NCI-H2171 (cell line): ENCODE results near the gene STXBP6.
"Not testable (repeated sequence)": the region's sequence is repeated elsewhere in the genome, so short reads cannot be mapped to it uniquely, and the experiment has no call there.

ENCODE experiments used
- DNase-seq: peaks from one replicate; lab custom pipeline; 2025; lab: John Stamatoyannopoulos, UW

STXBP6 gene

GRCh38 chr14:24802236-24802635 is 247.7 kb downstream of the STXBP6 start:
- DNase-seq = no peak

- DNase-seq = no peak
Measured at GRCh38 chr14:24801024-24801423, 248.9 kb downstream of the STXBP6 start.

- no peak for DNase-seq
Measured at GRCh38 chr14:24798911-24799462, 251.0 kb downstream of the STXBP6 start.

DNA sequence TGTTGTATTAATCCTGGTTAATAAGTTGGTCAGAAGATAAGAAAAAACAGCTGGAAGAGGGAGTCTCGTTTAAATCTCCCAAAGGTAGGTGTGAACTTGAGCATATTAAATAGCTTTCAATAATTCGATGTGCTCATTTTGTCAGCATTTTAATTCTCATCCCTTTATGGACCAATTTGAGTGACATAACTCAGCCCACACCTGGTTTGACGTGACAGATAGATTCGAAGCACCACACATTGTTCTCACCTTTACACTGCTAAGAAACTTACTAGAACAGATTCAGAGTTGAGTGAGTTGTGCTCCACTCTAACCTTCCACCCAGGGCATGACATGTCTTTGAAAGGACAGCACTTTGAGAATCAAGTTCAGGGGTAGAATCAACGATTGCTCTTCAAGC is 254.5 kb downstream of the STXBP6 start:
- DNase-seq = no peak

DNA sequence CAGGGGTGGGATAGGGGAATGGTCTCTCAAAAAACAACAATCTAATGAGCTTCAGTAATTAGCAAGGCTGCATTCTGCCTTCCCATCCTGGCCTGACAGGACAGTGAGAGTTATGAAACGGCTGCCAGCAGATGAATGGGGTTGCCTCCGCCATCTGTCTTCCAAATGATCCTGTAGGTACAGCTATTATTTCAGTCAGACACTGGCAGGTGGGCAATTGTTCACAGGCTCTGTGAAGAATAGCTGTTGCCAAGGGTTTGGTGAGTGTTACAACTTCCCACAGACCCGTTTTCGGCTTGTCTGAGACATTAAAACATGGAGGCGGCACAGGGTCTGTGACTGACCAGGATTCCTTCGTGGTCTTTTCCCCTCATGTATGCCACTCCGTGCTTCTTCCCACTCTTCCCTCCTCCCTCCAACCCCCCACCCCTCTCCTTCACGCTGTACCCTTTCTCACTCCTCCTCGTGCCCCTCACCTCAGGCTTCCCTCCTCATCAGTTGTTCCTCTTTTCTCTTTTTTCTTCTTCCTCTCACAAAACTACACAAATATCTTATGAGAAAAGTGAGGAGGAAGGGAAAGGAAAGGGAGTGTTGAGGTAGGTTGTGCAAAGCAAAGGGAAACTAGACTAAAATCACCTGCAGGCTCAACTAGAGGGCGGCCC is 255.2 kb downstream of the STXBP6 start:
- no peak for DNase-seq

DNA sequence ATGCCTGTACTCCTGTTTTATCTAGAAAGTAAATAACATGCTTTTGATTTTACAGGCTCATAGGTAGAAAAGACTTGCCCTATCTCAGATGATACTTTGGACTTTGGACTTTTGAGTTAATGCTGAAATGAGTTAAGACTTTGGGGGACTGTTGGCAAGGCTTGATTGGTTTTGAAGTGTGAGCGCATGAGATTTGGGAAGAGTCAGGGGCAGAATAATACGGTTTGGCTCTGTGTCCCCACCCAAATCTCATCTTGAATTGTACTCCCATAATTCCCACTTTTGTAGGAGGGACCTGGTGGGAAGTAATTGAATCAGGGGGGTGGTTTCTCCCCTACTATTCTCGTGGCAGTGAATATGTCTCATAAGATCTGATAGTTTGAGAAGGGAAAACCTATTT is 259.8 kb downstream of the STXBP6 start:
- no peak for DNase-seq

DNA sequence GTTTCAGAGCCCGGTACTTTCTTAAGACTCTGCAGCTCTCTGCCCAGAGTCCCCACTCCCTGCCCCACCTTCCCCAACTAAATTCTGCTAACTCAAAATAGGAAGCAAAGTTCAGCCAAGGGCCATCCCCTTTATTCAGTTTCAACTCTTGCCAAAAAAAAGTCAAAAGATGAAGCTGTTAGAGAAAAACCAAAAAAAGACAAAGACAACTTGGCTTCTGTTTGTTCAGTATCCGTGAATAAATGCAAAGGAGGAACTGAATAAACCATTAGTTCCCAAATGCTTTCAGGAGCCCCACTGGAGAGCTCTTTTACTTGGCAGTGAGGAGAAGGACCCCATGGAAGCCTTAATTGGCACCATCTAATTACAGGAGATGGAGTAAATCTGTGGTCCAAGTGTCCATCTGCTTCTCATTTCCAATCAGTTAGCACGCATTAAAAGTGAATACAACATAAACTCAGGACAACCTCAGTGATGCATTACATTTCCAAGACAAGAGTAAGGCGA is 260.5 kb downstream of the STXBP6 start:
- no peak for DNase-seq

- no peak for DNase-seq
Measured at GRCh38 chr14:24785698-24786097, 264.2 kb downstream of the STXBP6 start.

DNA sequence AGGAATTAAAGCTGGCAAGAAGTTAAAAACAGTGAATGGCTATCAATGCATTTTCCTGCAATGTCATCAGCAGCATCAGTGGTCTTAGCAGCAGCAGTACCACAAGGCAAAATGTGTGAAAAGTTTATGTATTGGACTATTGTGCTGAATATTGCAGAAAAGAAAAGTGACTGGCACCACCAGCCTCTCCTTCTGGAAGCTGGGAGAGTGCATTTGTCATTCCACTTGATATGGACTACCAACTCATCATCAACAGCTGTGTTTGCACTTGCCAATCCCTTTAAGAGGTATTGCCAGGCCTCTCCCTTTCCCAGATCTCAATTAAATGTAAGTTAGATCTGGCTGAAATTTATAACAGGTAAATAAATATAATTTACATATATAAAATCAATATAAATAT is 265.0 kb downstream of the STXBP6 start:
- no peak for DNase-seq

DNA sequence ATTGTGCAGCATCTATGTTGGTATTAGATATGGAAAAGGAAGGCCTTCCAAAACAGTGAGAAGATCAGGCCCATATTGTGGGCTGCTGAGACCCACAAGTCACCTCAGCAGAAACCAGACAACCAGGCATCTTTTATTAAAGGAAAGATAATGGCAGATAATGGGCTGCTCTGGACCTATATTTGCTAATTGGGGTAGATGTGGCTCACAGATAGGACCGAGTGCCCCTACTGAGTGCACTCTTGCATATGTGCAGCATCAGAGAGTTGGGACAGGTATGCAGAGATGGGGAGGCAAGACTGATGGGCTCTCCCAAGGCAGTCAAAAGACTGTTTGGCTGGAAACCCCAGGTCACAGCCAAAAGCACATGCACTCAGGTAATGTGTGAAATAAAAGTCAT is 266.2 kb downstream of the STXBP6 start:
- no peak for DNase-seq

DNA sequence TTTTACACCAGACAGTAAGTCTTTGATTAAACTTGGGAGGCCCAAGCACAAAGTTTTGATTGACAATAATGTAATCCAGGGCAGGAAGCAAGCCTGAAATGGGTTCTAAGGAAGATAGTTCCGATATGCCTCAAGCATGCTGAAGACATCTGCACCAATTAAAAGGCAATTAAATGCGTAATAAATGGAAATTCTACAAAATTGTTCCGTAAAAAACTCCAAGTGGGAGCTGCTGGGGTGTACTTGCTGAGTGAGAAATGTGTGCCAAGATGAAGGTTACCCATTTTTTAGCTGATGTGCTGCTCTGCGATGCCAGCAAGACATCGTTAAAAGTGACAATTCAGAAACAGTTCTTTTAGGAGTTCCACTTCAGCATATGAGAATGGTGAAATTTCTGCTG is 269.7 kb downstream of the STXBP6 start:
- no peak for DNase-seq

DNA sequence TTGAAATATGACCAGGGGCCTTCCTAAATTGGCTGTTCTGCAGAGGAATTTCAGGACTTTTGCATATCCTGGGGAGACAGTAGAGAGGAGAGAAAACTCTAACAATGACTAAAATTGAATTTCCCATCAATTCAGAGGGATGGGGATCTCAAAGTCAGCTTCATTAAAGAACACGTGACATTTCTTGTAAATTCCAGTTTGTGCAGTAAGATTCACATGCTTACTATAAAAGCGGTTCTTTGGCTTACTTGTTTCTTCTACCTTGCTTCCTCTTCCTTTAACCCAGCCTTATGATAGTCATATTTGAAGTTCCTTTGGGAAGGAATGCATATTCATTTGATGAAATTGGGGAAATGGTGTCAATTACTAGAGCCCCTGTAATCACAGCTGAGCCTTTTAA is 272.3 kb downstream of the STXBP6 start:
- no peak for DNase-seq

DNA sequence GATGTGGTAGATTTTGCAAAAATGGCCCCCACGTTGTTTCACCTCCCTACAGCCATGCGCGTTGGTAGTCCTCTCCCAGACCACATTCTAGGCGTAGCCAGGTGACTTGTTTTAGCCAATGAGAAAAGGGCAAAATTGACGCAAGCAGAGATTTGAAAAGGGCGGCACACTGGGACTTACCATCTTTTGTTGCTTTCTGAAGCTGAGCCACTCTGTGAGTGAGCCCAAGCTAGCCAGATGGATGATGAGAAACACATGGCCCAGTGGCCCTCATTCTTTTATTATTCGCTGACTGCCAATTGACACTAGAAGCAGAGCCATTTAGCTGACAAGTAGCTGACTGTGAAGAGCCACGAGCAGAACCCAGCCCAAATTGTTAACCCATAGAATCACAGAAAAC is 274.0 kb downstream of the STXBP6 start:
- DNase-seq = no peak

- DNase-seq = no peak
Measured at GRCh38 chr14:24774187-24774915, 275.6 kb downstream of the STXBP6 start.

DNA sequence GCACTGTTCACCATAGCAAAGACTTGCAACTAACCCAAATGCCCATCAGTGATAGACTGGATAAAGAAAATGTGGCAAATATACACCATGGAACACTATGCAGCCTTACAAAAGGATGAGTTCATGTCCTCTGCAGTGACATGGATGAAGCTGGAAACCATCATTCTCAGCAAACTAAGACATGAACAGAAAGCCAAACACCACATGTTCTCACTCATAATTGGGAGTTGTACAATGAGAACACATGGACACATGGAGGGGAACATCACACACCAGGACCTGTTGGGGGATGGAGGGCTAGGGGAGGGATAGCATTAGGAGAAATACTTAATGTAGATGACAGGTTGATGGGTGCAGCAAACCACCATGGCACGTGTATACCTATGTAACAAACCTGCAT is 276.4 kb downstream of the STXBP6 start:
- not testable (repeated sequence) for DNase-seq

DNA sequence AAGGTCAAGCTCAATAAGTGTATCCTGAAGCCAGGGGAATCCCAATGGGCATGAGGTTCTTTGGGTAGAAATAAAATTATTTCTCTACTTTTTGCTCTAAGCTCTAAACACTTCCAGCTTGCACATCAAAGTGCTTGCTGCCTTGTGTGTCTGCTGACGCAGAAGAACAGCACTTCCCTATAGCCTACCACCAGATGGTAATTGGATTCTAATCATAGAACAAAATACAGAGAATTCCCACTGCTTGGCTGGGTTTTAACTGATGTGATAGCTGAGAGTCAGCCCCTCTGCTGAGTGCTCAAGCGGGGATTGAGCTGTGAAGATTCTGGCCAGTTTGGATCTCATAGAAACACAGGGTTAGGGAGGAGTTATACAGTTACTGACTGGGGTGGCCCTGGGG is 283.5 kb downstream of the STXBP6 start:
- DNase-seq = no peak

GRCh38 chr14:24761141-24761540 is 288.8 kb downstream of the STXBP6 start:
- DNase-seq = no peak
